ENCODE results near the gene RBFOX1.

- no peak for TF ChIP-seq CTCF (IDR thresholded peaks at IDR 0.05)
- TF ChIP-seq POLR2A (IDR thresholded peaks at IDR 0.05), result no peak
Measured at GRCh38 chr16:7334801-7335560, 2.3 kb downstream of the RBFOX1 start.
